SU-DHL-6 (cell line): ENCODE results near the gene PLEKHB2.

Experiments used
- H2AFZ ChIP-seq: fragments of 200-600 bp; sonication (generic); 2 replicates; pipeline ENCODE4 v1.6.1; 2014; ENCODE audit warnings: low read depth, mild to moderate bottlenecking, moderate library complexity, mixed read lengths, antibody characterized with exemption, low read length; ENCODE audit not compliant: severe bottlenecking
- H3F3A ChIP-seq: fragments of 200-600 bp; shearing (Covaris generic); 2 replicates; pipeline ENCODE4 v1.6.0; 2016; ENCODE audit warnings: antibody characterized with exemption, mild to moderate bottlenecking; ENCODE audit not compliant: insufficient read depth
- H3K27ac ChIP-seq: fragments of 200-600 bp; sonication (generic); 2 replicates; pipeline ENCODE4 v1.5.1; 2016; ENCODE audit warnings: low read depth, mild to moderate bottlenecking, low read length, moderate library complexity, mixed read lengths
- H3K27me3 ChIP-seq: fragments of 200-600 bp; sonication (generic), shearing (Covaris generic); 2 replicates; pipeline ENCODE4 v1.6.0; 2014; ENCODE audit warnings: mild to moderate bottlenecking, low read length
- H3K36me3 ChIP-seq: fragments of 200-600 bp; sonication (generic); 2 replicates; pipeline ENCODE4 v1.6.1; 2014; ENCODE audit warnings: mild to moderate bottlenecking, low read length, mixed read lengths
- H3K4me2 ChIP-seq: fragments of 300-600, 200-600 bp; shearing (Covaris generic), sonication (generic); 2 replicates; pipeline ENCODE4 v1.6.0; 2014; ENCODE audit warnings: low read length, low read depth, mild to moderate bottlenecking; ENCODE audit not compliant: poor library complexity, severe bottlenecking
- H3K4me3 ChIP-seq: fragments of 200-600 bp; sonication (generic); 2 replicates; pipeline ENCODE4 v1.5.1; 2014; ENCODE audit warnings: antibody characterized with exemption, low read length, mild to moderate bottlenecking, mixed read lengths; ENCODE audit not compliant: insufficient read depth, poor library complexity, severe bottlenecking
- H3K79me2 ChIP-seq: fragments of 200-600 bp; sonication (generic); 2 replicates; pipeline ENCODE4 v1.6.1; 2014; ENCODE audit warnings: mild to moderate bottlenecking, low read length, moderate library complexity; ENCODE audit not compliant: insufficient read depth
- H3K9ac ChIP-seq: fragments of 200-600 bp; sonication (generic); 2 replicates; pipeline ENCODE4 v1.7.0; 2014; ENCODE audit warnings: mild to moderate bottlenecking, low read length
- H3K9me2 ChIP-seq: fragments of 200-600 bp; sonication (generic); replicated peaks from 2 replicates; pipeline ENCODE4 v1.6.1; 2014; ENCODE audit warnings: low read length; ENCODE audit not compliant: insufficient read depth
- H3K9me3 ChIP-seq: fragments of 200-600 bp; sonication (generic); 2 replicates; pipeline ENCODE4 v1.6.1; 2014; ENCODE audit warnings: low read length, mixed read lengths; ENCODE audit not compliant: insufficient read depth
- H4K20me1 ChIP-seq: fragments of 200-600 bp; sonication (generic); 2 replicates; pipeline ENCODE4 v1.6.1; 2014; ENCODE audit warnings: low read depth, mild to moderate bottlenecking, antibody characterized with exemption, low read length, moderate library complexity, mixed read lengths
- EZH2phosphoT487 ChIP-seq: fragments of 200-600 bp; sonication (generic), shearing (Covaris generic); conservative IDR thresholded peaks from 2 replicates; pipeline ENCODE4 v1.6.1; 2018; ENCODE audit warnings: mild to moderate bottlenecking, antibody characterized with exemption, low read length, moderate library complexity, mixed read lengths
- TF ChIP-seq, protein P1 (sequence below): fragments of 200-600 bp; sonication (generic); IDR thresholded peaks from one replicate; pipeline ENCODE4 v1.5.1; 2017; ENCODE audit warnings: antibody characterized with exemption, mild to moderate bottlenecking, low read length, moderate library complexity; ENCODE audit not compliant: insufficient read depth, poor library complexity, severe bottlenecking

The PLEKHB2 gene

DNA sequence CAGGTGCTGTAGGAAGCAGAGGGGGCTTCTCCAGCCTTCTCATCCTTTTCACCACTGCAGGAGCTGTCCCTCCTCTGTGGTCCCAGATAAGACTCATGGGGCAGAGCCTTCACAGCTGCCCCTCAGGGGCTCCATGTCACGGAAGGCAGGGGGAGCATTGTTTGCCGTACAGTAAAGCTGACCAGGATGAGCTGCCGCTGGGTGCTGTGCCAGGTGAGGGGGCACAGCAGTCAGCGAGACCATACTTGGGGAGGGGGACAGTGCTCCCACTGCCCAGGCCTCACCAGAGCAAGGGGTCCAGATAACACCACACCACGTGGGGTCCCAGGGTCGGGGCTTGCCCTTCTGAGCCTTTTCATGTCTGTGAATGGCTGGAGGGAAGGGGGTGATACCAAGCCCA lies 46.3 kb downstream of the PLEKHB2 start:
- Histone ChIP-seq H3K9me3 (no peaks in the 10 kb centered on the region), H3K9me2 (no peaks in the 10 kb centered on the region), H3K79me2 (no peaks in the 10 kb centered on the region), H3F3A (no peaks in the 10 kb centered on the region), H3K4me2 (no peak overlapping the region), H3K9ac (no peak overlapping the region), H4K20me1 (no peaks in the 10 kb centered on the region), H3K27ac (no peak overlapping the region), H2AFZ (no peak overlapping the region), H3K36me3 (no peaks in the 10 kb centered on the region), H3K4me3 (no peak overlapping the region), H3K27me3 (no peaks in the 10 kb centered on the region)
- TF ChIP-seq, protein P1, sequence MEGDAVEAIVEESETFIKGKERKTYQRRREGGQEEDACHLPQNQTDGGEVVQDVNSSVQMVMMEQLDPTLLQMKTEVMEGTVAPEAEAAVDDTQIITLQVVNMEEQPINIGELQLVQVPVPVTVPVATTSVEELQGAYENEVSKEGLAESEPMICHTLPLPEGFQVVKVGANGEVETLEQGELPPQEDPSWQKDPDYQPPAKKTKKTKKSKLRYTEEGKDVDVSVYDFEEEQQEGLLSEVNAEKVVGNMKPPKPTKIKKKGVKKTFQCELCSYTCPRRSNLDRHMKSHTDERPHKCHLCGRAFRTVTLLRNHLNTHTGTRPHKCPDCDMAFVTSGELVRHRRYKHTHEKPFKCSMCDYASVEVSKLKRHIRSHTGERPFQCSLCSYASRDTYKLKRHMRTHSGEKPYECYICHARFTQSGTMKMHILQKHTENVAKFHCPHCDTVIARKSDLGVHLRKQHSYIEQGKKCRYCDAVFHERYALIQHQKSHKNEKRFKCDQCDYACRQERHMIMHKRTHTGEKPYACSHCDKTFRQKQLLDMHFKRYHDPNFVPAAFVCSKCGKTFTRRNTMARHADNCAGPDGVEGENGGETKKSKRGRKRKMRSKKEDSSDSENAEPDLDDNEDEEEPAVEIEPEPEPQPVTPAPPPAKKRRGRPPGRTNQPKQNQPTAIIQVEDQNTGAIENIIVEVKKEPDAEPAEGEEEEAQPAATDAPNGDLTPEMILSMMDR: no peak
- TF ChIP-seq EZH2phosphoT487: no peak

DNA sequence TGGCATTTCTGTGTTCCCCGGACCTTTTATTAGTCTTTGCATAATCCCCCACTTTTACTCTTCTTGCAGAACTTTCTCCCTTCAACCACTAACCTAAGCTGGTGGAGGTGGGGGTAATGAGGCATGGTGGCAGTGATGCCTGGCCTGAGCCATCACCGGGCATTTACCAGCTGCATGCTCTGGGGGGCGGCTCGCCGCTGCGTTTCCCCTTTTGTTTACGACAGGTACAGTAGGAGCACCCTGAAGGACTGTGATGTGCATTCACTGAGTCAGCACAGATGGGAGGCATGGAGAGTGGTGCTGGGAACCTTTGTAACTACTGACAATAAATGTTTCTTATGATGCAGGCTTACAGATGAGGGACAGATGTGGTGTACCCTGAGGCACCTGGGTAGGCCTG lies 46.9 kb downstream of the PLEKHB2 start:
- H3K79me2 ChIP-seq: no peaks in the 10 kb centered on the region
- H3K4me2 ChIP-seq: no peak overlapping the region
- no peaks in the 10 kb centered on the region for H3K36me3 ChIP-seq
- H3K27me3 ChIP-seq: no peaks in the 10 kb centered on the region
- no peak overlapping the region for H2AFZ ChIP-seq
- no peak overlapping the region for H3K27ac ChIP-seq
- no peak overlapping the region for H3K9ac ChIP-seq
- H4K20me1 ChIP-seq: no peaks in the 10 kb centered on the region
- H3F3A ChIP-seq: no peaks in the 10 kb centered on the region
- no peaks in the 10 kb centered on the region for H3K9me3 ChIP-seq
- TF ChIP-seq, protein P1: no peak
- no peak for TF ChIP-seq EZH2phosphoT487
- H3K9me2 ChIP-seq: no peaks in the 10 kb centered on the region
- no peak overlapping the region for H3K4me3 ChIP-seq

DNA sequence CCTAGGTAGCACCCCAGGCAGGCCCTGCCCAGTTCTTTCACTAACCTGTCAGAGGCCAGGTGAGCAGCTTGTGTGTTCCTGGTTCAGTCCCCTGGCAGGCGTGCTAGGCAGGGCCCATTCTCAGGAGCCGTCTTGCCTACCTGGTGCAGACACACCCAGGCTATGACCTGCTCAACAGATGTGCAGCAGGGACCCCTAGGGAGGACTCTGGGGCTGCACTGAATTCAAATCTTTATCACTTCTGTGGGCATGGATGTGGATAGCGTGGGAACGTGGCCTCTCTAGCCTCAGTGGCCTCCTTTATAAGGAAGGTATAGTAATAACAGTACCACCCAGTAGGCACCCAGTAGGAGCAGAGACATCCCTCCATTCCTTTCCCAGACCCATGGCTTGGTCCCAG lies 48.4 kb downstream of the PLEKHB2 start:
- Histone ChIP-seq H3K9me3 (no peaks in the 10 kb centered on the region), H4K20me1 (no peaks in the 10 kb centered on the region), H3K36me3 (no peaks in the 10 kb centered on the region), H3K27me3 (no peaks in the 10 kb centered on the region), H3F3A (no peaks in the 10 kb centered on the region), H3K27ac (no peak overlapping the region), H3K4me2 (no peak overlapping the region), H3K4me3 (no peak overlapping the region), H2AFZ (no peak overlapping the region), H3K9me2 (no peaks in the 10 kb centered on the region), H3K9ac (no peak overlapping the region), H3K79me2 (no peaks in the 10 kb centered on the region)
- no peak for TF ChIP-seq EZH2phosphoT487
- TF ChIP-seq, protein P1: no peak
